GM12864 (cell line): ENCODE data around the gene C1QA.

ENCODE experiments used
- DNase-seq: peaks from one replicate; pipeline ENCODE4 v3.0.0-alpha.2; 2011; ENCODE audit warnings: low read depth
- H3K4me3 ChIP-seq: 2 replicates; pipeline ENCODE4 v1.5.1; 2011; ENCODE audit warnings: mild to moderate bottlenecking, low read depth, low read length, control low read depth
- TF ChIP-seq, protein P1 (sequence below): IDR thresholded peaks from 2 replicates; pipeline ENCODE4 v1.5.1; 2011; ENCODE audit warnings: low read depth, mild to moderate bottlenecking, moderate library complexity, low read length, control low read depth, inconsistent platforms; ENCODE audit errors: missing control alignments

C1QA gene

DNA sequence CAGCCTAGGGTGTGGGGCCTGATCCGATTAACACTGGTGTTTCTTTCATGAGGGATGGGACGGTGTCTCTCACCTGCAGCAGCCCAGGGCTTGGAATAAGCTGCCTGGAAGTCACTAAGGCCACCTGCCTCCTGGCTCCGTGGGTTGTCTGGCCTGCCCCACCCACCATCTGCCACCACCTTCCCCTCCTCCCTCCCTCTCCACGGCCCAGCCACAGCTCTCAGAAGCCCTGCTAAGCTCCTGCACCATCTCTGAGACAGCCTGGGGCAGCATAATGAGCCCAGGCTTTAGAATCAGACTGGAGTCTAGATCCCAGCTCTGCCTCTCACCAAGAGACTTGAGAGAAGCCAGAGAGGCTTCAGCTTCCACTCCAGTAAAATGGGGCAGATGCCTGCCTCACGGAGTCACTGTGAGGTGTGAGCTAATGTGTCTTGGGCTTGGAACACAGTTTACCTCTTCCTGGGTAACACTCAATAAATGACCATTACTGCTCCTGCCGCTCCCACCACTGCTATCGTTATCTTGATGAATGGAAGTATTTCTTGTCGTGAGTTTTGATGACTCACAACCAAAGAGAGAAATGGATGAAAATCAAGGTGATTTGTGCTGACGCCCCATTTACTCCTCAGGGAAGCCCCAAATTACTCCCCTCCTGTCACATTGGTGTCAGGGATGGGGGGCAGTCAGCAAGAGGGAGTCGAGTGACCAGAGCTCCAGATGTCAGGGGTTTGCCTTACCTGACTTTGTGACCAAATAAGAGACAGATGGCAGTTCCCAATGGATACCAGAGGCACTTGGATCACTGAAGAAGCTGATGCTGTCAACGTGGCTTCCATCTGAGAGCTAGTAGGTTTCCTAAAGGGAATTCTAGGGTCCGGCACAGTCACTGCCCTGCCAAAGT is 23.5 kb upstream of the C1QA start:
- H3K4me3 ChIP-seq = no peak overlapping the region
- TF ChIP-seq, protein P1, sequence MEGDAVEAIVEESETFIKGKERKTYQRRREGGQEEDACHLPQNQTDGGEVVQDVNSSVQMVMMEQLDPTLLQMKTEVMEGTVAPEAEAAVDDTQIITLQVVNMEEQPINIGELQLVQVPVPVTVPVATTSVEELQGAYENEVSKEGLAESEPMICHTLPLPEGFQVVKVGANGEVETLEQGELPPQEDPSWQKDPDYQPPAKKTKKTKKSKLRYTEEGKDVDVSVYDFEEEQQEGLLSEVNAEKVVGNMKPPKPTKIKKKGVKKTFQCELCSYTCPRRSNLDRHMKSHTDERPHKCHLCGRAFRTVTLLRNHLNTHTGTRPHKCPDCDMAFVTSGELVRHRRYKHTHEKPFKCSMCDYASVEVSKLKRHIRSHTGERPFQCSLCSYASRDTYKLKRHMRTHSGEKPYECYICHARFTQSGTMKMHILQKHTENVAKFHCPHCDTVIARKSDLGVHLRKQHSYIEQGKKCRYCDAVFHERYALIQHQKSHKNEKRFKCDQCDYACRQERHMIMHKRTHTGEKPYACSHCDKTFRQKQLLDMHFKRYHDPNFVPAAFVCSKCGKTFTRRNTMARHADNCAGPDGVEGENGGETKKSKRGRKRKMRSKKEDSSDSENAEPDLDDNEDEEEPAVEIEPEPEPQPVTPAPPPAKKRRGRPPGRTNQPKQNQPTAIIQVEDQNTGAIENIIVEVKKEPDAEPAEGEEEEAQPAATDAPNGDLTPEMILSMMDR = no peak
- no peak for DNase-seq

DNA sequence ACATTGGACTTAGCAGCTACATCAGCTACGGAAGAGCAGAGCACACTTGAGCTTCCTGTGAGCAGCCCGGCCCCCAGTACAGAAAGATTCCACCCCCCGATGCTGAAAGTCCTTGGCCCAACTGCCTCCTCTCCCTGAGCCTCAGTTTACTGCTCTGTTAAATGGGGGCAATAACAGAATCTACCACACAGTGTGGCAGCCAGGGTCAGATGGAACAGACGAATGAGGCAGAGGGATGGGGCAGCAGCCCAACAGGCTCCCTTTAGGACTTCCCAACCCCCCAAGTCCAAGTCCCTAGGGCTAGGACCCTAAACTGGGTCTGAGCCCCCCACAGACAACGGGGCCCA is 22.9 kb upstream of the C1QA start:
- TF ChIP-seq, protein P1 = no peak
- no peak overlapping the region for H3K4me3 ChIP-seq

DNA sequence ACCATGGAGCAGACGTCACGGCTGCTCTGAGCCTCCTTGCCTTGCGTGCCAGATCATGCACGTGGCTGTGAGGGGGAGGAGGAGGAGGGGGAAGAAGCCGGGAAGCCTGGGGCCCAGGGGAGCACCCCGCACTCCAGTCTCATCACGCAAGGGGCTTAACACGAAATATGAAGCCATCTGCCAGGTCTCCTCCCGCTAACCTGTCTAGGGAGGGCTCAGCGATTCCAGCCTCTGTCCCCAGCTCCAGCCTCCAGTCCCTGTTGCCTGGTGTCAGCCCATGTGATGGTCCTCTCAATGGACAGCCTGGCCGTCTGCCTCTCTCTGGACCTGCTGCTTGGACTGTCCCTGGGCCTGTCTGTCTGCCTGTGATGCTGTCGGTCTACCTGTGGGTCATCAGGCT is 22.5 kb upstream of the C1QA start:
- DNase-seq = no peak
- TF ChIP-seq, protein P1 = no peak
- no peak overlapping the region for H3K4me3 ChIP-seq

More for the DNA sequence above, 22.9 kb upstream of the C1QA start:
- no peak for DNase-seq

DNA sequence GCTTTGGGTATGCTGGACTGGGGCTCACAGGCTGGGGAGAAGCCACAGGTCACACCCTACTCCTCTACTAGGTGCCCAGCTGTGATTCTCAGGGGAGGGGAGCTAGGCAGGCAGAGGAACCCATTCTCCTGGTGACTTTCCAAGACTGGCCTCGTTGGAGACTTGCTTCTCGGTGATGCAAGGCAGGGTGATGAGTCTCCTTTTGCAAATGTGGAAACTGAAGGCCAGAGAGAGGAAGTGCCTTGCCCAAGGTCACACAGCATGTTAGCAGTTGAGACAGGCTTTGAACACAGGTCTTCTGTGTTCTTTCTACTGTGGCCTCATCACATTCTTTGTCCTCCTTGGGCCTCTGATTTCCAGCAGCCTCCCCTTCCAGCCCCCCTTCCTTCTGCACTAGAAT is 20.5 kb upstream of the C1QA start:
- no peak for DNase-seq
- no peak overlapping the region for H3K4me3 ChIP-seq
- TF ChIP-seq, protein P1 = no peak

DNA sequence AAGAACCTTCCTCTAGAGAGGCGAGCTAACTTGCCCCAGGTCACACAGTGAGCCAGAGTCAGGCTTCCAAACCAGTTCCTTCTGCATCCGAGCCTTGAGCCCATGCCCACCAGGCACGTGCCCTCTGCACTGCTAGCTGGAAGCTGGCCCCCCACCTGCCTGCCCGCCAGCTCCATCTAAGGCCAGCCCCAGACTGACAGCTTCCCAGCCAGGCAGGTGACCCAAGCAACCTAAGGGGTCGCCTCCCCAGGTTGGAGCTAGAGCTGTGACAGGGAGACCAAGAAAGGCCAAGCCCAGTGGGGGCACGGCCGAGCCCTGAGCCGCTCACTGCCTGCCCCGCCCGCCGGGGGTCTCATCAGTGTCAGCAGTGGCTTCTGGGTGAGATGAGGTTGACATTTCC is 19.9 kb upstream of the C1QA start:
- no peak for DNase-seq
- TF ChIP-seq, protein P1 = no peak
- no peak overlapping the region for H3K4me3 ChIP-seq

DNA sequence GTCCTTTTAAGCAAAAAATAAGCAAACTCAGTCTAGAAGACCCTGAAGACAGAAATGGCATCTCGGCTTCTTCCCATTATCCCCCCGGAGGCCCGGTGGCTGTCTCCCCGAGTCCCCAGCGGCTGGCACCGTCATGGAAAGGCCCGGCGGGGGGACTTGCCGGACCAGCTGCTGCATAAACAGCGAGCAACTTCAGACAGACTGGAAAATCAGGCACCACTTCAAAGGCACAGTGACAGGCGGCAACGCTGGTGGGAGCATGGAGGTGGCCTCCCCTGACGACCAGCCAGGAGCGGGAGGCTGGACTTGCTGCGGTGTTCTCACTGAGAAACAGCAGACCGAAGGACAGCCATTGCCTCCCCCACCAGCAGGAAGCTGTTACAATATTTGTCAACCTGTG is 18.4 kb upstream of the C1QA start:
- DNase-seq = no peak
- H3K4me3 ChIP-seq = no peak overlapping the region
- TF ChIP-seq, protein P1 = no peak

DNA sequence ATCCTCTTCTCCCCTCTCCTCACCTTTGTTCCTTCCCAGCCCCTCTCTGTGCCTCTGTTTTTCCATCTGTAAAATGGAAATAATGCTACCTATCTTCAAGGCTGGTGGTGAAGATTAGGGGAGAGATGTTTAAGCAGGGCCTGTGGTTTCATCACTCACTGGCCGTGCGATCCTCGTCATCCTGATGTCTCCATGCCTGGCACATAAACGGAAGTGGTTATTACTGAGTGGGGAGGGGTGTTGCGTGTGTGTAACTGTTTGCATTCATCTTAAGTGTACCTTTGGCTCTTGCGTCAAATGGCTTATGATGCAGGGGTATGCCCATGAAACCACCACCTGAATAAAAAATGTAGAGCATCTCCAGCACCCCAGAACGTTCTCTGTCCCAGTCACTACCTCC is 17.2 kb upstream of the C1QA start:
- H3K4me3 ChIP-seq = no peak overlapping the region
- TF ChIP-seq, protein P1 = no peak
- no peak for DNase-seq
